ENCODE data around the gene BICRAL. TPM values are rescaled to one million over a fixed set of nuclear protein-coding genes. Genes with fewer than 3 reads are reported as not detected.

Gene BICRAL
- total and polyA plus RNA-seq, 2 experiments from 2014 or later: 3.9 to 7.2 TPM

DNA sequence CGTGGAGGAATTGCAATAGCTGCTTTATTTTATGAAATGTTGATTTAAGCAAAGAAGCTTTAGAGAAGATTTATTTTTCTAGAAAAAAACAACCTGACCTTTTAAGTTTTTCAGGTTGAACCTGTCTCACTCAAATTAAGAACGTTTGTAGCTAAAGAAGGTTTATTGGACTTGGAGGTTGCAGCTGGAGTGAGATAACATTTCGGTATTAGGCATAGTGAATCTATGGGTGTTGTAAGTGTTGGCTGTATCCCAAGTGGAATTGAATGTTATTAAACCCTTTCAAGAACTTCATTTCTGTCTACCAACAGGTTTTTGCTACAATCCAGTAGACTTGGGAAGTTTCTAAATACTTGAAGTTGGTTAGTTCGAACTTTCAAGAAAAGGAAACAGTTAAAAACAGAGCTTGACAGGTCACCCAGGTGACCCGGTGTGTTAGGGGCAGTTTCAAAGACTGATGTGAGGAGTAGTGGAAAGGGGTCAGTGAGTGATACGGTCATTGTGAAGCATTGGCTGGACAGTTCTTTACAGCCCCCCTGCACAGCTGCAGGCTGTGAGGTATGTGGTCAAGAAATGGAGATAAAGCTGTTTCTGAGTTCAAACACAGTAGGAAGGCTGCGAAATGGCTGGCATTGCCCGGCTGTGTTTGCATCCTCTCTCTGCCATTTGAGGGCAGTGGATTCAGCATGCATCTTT, 33.5 kb upstream of the BICRAL start:
- Histone ChIP-seq H3K9me3 (ENCODE audit: low read depth) (no peaks in the 10 kb centered on the region), H3K4me3 (no peak overlapping the region), H3K27me3 (no peaks in the 10 kb centered on the region), H3K36me3 (no peaks in the 10 kb centered on the region), H3K27ac (no peak overlapping the region), H3K4me1 (ENCODE audit: low read depth) (peaks cover 20% of the 10 kb centered on the region)
- TF ChIP-seq CTCF (IDR thresholded peaks at IDR 0.05; ENCODE audit: low read depth, low read length): no peak
- peak in 1 of 2 donors; percentile 44 for DNase-seq (ENCODE audit: low read depth in 1 of 2, low spot score in 1 of 2)

DNA sequence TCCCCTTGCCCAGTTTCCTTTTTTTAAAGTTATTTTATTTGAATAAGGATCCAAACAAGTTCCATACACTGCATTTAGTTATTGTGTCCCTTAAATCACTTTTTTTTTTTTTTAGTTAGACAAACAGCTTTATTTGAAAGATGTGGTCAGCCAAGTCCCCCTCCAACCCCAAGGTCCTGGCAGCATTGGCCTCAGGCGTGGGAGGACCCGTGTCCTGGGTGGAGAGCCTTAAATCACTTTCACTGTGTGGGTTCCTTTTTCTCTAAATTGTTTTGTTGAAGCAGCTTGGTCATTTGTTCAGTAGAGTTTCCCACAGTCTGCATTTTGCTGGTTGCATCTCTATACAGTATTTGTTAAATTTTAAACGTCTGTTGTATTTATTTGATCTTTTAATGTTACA, 30.8 kb upstream of the BICRAL start:
- Histone ChIP-seq H3K9me3 (ENCODE audit: low read depth) (no peaks in the 10 kb centered on the region), H3K36me3 (no peaks in the 10 kb centered on the region), H3K27me3 (no peaks in the 10 kb centered on the region), H3K27ac (no peak overlapping the region), H3K4me3 (no peak overlapping the region), H3K4me1 (ENCODE audit: low read depth) (peaks cover 12% of the 10 kb centered on the region)
- no peak for TF ChIP-seq CTCF (IDR thresholded peaks at IDR 0.05; ENCODE audit: low read depth, low read length)
- DNase-seq (ENCODE audit: low read depth in 1 of 2, low spot score in 1 of 2): no peak

GRCh38 chr6:42754759-42755158, 27.1 kb upstream of the BICRAL start:
- H3K36me3 ChIP-seq: no peaks in the 10 kb centered on the region
- no peak for DNase-seq (ENCODE audit: low read depth in 1 of 2, low spot score in 1 of 2)
- no peak overlapping the region for H3K4me3 ChIP-seq
- H3K9me3 ChIP-seq (ENCODE audit: low read depth): no peaks in the 10 kb centered on the region
- no peaks in the 10 kb centered on the region for H3K27me3 ChIP-seq
- H3K27ac ChIP-seq: no peak overlapping the region
- no peak for TF ChIP-seq CTCF (IDR thresholded peaks at IDR 0.05; ENCODE audit: low read depth, low read length)
- H3K4me1 ChIP-seq (ENCODE audit: low read depth): no peaks in the 10 kb centered on the region

DNA sequence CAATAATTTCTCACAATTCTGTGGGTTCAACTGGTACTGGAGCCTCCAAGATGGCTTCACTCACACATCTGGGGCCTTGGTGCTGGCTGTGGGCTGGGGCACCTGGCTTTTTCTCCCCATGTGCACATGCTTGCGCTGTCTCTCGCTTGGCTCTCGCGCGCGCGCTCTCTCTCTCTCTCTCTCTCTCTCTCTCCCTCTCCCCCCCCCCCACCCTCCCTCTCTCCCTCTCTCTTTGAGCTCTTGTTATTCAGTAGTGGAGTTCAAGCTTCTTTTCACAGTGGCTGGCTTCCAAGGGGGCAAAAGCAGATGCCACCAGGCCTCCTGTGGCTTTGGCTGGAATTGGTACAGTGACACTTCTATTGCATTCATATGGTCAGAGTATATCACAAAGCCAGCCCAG, 25.1 kb upstream of the BICRAL start:
- Histone ChIP-seq H3K4me3 (no peak overlapping the region), H3K9me3 (ENCODE audit: low read depth) (no peaks in the 10 kb centered on the region), H3K27me3 (no peaks in the 10 kb centered on the region), H3K27ac (no peak overlapping the region), H3K36me3 (no peaks in the 10 kb centered on the region), H3K4me1 (ENCODE audit: low read depth) (no peaks in the 10 kb centered on the region)
- TF ChIP-seq CTCF (IDR thresholded peaks at IDR 0.05; ENCODE audit: low read depth, low read length): no peak
- DNase-seq (ENCODE audit: low read depth in 1 of 2, low spot score in 1 of 2): no peak

GRCh38 chr6:42758756-42759430, 23.0 kb upstream of the BICRAL start:
- H3K27me3 ChIP-seq: no peaks in the 10 kb centered on the region
- no peak for DNase-seq (ENCODE audit: low read depth in 1 of 2, low spot score in 1 of 2)
- H3K27ac ChIP-seq: no peak overlapping the region
- H3K36me3 ChIP-seq: no peaks in the 10 kb centered on the region
- no peak for TF ChIP-seq CTCF (IDR thresholded peaks at IDR 0.05; ENCODE audit: low read depth, low read length)
- no peaks in the 10 kb centered on the region for H3K4me1 ChIP-seq (ENCODE audit: low read depth)
- no peak overlapping the region for H3K4me3 ChIP-seq
- no peaks in the 10 kb centered on the region for H3K9me3 ChIP-seq (ENCODE audit: low read depth)
